AG08396 (cell line): ENCODE measurements around the gene SF1.

ENCODE experiments used
- DNase-seq: peaks from one replicate; pipeline ENCODE4 v3.0.0; 2012; ENCODE audit warnings: low spot score, mixed read lengths

Gene SF1

GRCh38 chr11:64762277-64762673, 16.1 kb downstream of the SF1 start:
- DNase-seq, result peak; percentile 12

GRCh38 chr11:64760759-64761420, 17.5 kb downstream of the SF1 start:
- DNase-seq, result peak; percentile 13

- DNase-seq, result peak; percentile 16
Observed at GRCh38 chr11:64759722-64760719, 18.3 kb downstream of the SF1 start, which contains the start of gene PYGM. PYGM (minus strand) TSS chr11:64759974; CDS start chr11:64759898, 76 bp downstream.

- DNase-seq, result no peak
Observed at GRCh38 chr11:64759131-64759721, 19.1 kb downstream of the SF1 start.

- no peak for DNase-seq
Observed at GRCh38 chr11:64758330-64759079, 19.8 kb downstream of the SF1 start.

GRCh38 chr11:64757549-64758329, 20.6 kb downstream of the SF1 start:
- no peak for DNase-seq

GRCh38 chr11:64755681-64756361, 22.5 kb downstream of the SF1 start:
- peak; percentile 6 for DNase-seq

- peak; percentile 5 for DNase-seq
Observed at GRCh38 chr11:64754919-64755662, 23.3 kb downstream of the SF1 start.

GRCh38 chr11:64754124-64754918, 24.0 kb downstream of the SF1 start:
- DNase-seq, result peak; percentile 11

GRCh38 chr11:64753380-64754123, 24.8 kb downstream of the SF1 start:
- no peak for DNase-seq

GRCh38 chr11:64753019-64753379, 25.3 kb downstream of the SF1 start:
- DNase-seq, result no peak

GRCh38 chr11:64752175-64752970, 26.0 kb downstream of the SF1 start:
- peak; percentile 12 for DNase-seq

GRCh38 chr11:64751580-64751979, 26.8 kb downstream of the SF1 start:
- DNase-seq, result no peak

GRCh38 chr11:64751136-64751535, 27.2 kb downstream of the SF1 start:
- peak; percentile 10 for DNase-seq

- DNase-seq, result no peak
Observed at GRCh38 chr11:64750361-64751054, 27.8 kb downstream of the SF1 start.

GRCh38 chr11:64747961-64748665, 30.2 kb downstream of the SF1 start:
- DNase-seq, result peak; percentile 75
